Right lobe of liver (tissue), 6 donors: Measurements from ENCODE around the gene KRT4. TPM values are rescaled to one million over a fixed set of nuclear protein-coding genes. Genes with fewer than 3 reads are reported as not detected.

Source experiments
- ATAC-seq, 4 donors: fragments of 200-7000 bp; cut with Tn5 transposase; one replicate each; pipeline ENCODE4 v1.9.1; 2020; ENCODE audit warnings: mild to moderate bottlenecking in 4 of 4, moderate library complexity in 4 of 4
- DNase-seq, 3 donors: peaks; one replicate each; pipeline ENCODE4 v3.0.0-alpha.2; 2020
- H3K27ac ChIP-seq, 3 donors: fragments of 200-600 bp; one replicate each; pipeline ENCODE4 v1.8.0; 2022
- H3K27me3 ChIP-seq, 2 donors: fragments of 200-600 bp; one replicate each; pipeline ENCODE4 v1.8.0; 2022
- H3K36me3 ChIP-seq, 4 donors: fragments of 200-600 bp; sonication (generic) in 1 of 4; one replicate each; pipeline versions ENCODE4 v1.5.1 to v1.8.0; 2017 to 2022; ENCODE audit warnings: control low read depth in 1 of 4
- H3K4me1 ChIP-seq, 4 donors: fragments of 200-600 bp; sonication (generic) in 1 of 4; one replicate each; pipeline versions ENCODE4 v1.5.1 to v1.8.0; 2017 to 2022; ENCODE audit warnings: control low read depth in 1 of 4
- H3K4me3 ChIP-seq, 3 donors: fragments of 200-600 bp; one replicate each; pipeline ENCODE4 v1.8.0; 2022
- H3K9me3 ChIP-seq, 4 donors: fragments of 200-600 bp; sonication (generic) in 1 of 4; one replicate each; pipeline versions ENCODE4 v1.5.1 to v1.8.0; 2017 to 2022; ENCODE audit warnings: control low read depth in 1 of 4
- CTCF ChIP-seq, 4 donors: fragments of 200-600 bp in 3 of 4; fragments of 450-650 bp in 1 of 4; IDR thresholded peaks; one replicate each; pipeline versions ENCODE4 v1.5.1 to v1.8.0; 2016 to 2022; ENCODE audit warnings: antibody characterized with exemption in 4 of 4, mild to moderate bottlenecking in 2 of 4
- POLR2A ChIP-seq: fragments of 450-650 bp; IDR thresholded peaks from one replicate; pipeline ENCODE4 v1.6.1; 2017; ENCODE audit warnings: antibody characterized with exemption, mild to moderate bottlenecking
- WGBS: methylation state at CpG from one replicate; pipeline ENCODE4 v1.1.6; 2018; ENCODE audit warnings: low coverage, low lambda C conversion rate; ENCODE audit not compliant: insufficient coverage; ENCODE audit errors: missing lambda C conversion rate; 5-methylcytosine and 5-hydroxymethylcytosine counted together
- intact Hi-C, 2 donors: fragments of 100-400 bp; cut with DNase I; formaldehyde crosslinking; loops; one replicate each; pipeline versions ENCODE4 v1.11.2 to v1.14.1; 2022
- total RNA-seq, 6 experiments: library from RNA; depleted of rRNA in 2 of 6; stranded (reverse); fragments of >200 nt in 2 of 6; fragmentation: NEBNext Ultra II Directional in 3 of 6; extraction: Animal tissue kit (Norgen Biotek cat#: 25700) in 3 of 6; gene quantifications; one replicate each; pipeline versions ENCODE4 v1.1.0 to v1.2.4, GENCODE V29; 2016 to 2023
- donor health status: DM: no; HTN: yes; CAD: no.
- donor health status: DM: no; HTN: no; CAD: no.
- donor health status: DM: no; HTN: no; CAD: no.
- donor health status: DM: no; HTN: yes; CAD: no.
- donor health status: DM: no; HTN: yes; CAD: no.

Gene KRT4
- total RNA-seq, 6 experiments from 2014 or later: not detected

DNA sequence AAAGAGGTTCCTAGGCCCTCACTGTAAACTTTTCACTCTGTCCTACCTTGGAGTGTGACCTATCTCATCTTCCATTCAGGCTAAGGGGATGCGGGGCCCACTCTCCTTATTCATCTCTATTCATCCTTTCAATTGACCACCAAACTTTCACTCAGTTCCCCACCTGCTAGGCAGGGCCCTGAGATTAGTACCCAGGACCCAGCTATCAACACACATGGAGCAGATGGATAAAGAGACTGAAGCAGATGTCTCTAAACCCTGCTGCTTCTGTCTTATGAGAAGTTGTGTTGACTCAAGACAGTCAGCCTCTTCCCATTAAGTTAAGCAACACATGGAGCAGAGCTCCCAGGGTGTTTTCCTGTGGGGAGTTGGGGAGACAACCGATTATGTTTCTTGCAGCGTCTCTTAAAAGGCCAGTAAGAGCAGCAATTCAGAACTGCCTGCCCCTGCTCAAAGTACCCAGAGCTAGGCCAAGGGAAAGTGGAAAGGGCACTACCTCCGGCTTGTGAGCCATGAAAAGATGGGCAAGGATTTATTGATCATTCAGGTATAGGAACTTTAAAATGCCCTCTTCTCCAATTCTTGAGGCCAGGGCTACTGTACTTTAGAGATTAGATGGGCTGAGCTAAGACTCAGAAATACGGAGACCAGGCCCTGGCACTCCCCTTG lies 47.4 kb downstream of the KRT4 start:
- TF ChIP-seq CTCF (IDR thresholded peaks at IDR 0.05) (no peak), POLR2A (no peak)
- WGBS: 68% methylated on average over 5 of the region's 5 CpGs
- intact Hi-C loops: no loop called here
- DNase-seq (no peak), ATAC-seq (no peak)
- Histone ChIP-seq H3K27ac (no peak overlapping the region), H3K36me3 (no peaks in the 10 kb centered on the region), H3K27me3 (no peaks in the 10 kb centered on the region), H3K4me3 (no peak overlapping the region), H3K9me3 (no peaks in the 10 kb centered on the region), H3K4me1 (no peaks in the 10 kb centered on the region)

DNA sequence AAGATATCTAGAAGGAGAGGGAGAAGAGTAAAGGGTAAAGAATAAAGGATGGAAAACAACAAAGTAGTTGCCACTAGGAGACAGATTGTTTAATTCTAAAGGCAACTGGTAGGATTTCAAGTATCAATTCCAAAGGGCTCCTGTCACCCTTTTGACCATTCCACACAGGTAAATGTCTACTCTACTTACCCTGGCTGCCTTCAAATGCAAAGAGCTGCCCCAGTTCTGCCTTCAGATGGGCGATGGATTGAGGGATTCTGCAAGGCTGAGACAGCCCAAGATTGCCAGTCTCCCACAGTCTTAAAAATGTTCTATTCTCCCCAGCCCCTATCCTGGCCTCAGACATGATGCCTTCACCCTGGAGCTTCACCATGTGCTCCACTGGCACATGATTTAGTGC lies 48.2 kb downstream of the KRT4 start:
- no peak for ATAC-seq
- Histone ChIP-seq H3K9me3 (no peaks in the 10 kb centered on the region), H3K4me1 (no peaks in the 10 kb centered on the region), H3K27me3 (no peaks in the 10 kb centered on the region), H3K27ac (no peak overlapping the region), H3K36me3 (no peaks in the 10 kb centered on the region), H3K4me3 (no peak overlapping the region)
- intact Hi-C loops: no loop called here
- WGBS: 38% methylated on average over 1 of the region's 1 CpG
- DNase-seq: no peak
- TF ChIP-seq CTCF (IDR thresholded peaks at IDR 0.05): no peak
- no peak for TF ChIP-seq POLR2A

- Histone ChIP-seq H3K9me3 (no peaks in the 10 kb centered on the region), H3K4me1 (no peaks in the 10 kb centered on the region), H3K27ac (no peak overlapping the region), H3K36me3 (no peaks in the 10 kb centered on the region), H3K27me3 (no peaks in the 10 kb centered on the region), H3K4me3 (no peak overlapping the region)
- DNase-seq (no peak), ATAC-seq (no peak)
- WGBS: 39% methylated on average over 2 of the region's 2 CpGs
- intact Hi-C loops: no loop called here
- TF ChIP-seq POLR2A (no peak), CTCF (IDR thresholded peaks at IDR 0.05) (no peak)
Observed at GRCh38 chr12:52763991-52764390, 49.9 kb downstream of the KRT4 start.

DNA sequence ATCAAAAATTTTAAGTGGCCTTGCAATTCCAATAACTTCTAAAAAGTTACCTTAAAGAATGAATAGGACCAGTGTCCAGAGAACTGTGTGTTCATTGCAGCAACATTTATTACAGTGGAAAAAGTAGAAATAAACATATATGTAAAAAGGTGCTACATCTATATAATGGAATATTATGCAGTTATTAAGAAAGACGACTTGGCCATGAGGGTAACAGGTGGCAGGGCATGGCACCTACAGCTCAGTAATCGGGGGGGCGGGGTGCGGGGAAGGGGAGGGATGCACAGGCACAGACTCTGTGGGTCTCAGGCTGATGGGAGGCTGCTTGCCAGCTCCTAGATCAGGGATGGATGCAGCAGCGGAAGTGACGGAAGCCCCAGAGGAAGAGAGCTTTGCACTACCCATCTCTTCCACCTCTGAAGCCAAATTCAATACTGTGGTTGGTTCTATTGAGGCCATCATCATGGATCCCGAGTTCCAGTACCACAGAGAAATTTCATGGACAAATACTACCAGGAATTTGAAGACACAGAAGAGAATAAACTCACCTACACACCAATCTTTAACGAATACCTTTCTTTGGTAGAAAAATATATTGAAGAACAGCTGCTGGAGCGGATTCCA lies 50.8 kb downstream of the KRT4 start:
- Histone ChIP-seq H3K36me3 (no peaks in the 10 kb centered on the region), H3K27me3 (no peaks in the 10 kb centered on the region), H3K4me3 (no peak overlapping the region), H3K9me3 (no peaks in the 10 kb centered on the region), H3K27ac (no peak overlapping the region), H3K4me1 (no peaks in the 10 kb centered on the region)
- no peak for ATAC-seq
- WGBS: 47% methylated on average over 6 of the region's 9 CpGs
- intact Hi-C loops: no loop called here
- DNase-seq: no peak
- no peak for TF ChIP-seq POLR2A
- no peak for TF ChIP-seq CTCF (IDR thresholded peaks at IDR 0.05)
